IPS DF 4.7 (cell line): ENCODE data around the gene THTPA.

Source experiments
- DNase-seq: peaks from one replicate; pipeline ENCODE4 v3.0.0-alpha.2; 2013; ENCODE audit warnings: low spot score; ENCODE audit errors: extremely low read depth

THTPA gene

GRCh38 chr14:23551266-23552028 is 4.6 kb upstream of the THTPA start, which contains the start of gene ZFHX2:
Gene ZFHX2 (minus strand): TSS chr14:23551765. CDS start chr14:23535325, 16,440 bp downstream.
- DNase-seq, result no peak

DNA sequence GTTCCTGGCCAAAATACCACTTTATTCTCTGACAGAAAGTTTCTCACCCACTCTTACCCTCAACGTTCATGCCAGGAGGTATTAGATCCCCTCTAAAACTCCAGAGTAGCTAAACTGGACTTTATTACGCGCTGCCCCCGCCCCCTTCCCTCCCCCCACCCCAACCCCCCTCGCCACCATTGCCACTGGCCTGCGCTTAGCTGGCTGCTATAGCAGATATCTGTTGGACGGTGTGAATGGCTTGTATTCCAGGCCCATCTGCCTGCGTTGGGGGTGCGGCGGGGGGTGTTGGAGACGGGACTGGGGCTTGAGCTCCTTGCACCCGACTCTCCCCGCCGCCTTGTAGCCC is 564 bp upstream of the THTPA start:
- no peak for DNase-seq

- no peak for DNase-seq
Observed at GRCh38 chr14:23556700-23557440, 799 bp downstream of the THTPA start.

DNA sequence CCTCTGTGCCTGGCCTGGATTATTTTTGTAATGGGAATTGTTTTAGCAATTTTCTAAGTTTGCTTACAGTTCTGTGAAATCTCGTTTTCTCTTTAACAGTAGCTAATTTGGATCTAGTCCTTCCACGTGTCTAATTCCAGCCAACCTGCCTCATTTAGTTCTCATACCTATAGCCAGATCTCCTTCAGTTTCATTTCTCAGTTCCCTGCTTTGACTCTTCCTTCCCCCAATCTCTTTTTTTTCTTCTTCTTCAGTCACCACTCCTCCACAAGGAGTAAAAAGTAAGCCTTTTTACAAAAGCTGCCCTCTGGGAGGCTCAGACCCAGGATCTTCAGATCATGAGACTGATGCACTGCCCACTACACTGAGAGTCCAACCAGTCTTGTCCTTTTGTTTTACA is 1.4 kb downstream of the THTPA start:
- DNase-seq, result no peak

DNA sequence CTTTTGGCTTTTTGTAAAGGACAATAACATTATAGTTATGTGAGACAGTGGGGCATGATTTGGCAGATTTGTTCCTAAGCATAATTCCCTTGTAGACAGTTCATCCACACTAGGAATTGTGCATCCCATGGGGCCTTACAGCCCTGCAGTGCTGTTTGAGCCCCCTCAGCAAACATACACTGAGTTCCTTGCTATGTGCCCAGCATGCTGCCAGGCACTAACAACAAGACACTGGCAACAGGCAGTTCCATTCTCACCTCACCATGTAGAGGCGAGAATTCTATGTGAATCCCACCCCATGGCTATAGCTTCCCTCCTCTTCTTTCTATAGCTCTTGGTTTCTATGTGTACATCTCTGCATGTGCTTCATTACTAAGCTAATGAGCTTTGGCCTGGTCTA is 1.9 kb downstream of the THTPA start:
- no peak for DNase-seq

- no peak for DNase-seq
Observed at GRCh38 chr14:23558346-23559009, 2.4 kb downstream of the THTPA start.

GRCh38 chr14:23559010-23559925 is 3.2 kb downstream of the THTPA start:
- no peak for DNase-seq

DNA sequence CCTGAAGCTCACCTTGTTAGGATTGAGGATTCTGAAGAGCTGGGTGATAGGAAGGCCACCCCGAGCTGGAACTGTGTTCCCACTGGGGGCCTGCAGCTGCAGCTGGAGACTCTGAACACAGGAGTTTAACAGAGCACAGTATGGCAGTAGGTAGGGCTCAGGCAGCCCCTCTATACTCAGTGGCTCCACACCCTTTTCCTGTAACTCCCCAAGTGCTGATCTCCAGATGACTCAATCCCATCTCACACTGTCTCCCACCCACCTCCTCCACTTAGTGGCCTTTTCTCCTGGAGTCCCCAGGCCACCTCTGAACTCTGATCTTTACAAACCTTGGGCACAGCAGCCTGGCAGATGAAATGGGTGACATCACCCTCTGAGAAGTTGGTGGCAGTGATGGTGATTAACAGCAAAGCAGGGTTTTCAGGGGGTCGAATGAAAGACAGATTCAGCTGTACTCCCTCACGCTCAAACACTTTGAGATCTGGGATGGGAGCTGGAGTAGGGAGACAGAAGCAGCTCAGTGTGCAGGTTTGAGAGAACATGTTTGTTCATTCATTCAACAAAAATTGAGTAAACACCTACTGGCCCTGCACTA is 4.0 kb downstream of the THTPA start:
- no peak for DNase-seq

DNA sequence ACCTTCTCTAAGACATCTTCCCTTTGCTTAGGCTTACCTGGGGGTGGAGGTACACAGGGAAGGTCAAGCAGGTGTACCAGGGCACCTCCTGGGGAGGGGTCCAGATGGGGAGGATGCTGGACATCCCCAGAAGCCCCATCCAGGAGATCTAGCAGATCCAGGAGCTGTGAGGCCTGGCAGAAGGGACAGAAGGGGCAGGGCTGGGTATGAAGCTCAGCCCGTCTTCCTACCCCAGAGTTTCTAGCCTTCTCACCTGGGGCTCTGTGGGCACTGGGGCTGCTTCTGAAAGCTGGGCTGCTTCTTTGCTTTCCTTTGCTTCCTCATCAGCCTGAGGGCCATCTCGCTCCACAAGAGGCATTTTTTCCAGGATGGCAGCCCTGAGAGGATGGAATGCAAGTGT is 5.2 kb downstream of the THTPA start:
- no peak for DNase-seq

- no peak for DNase-seq
Observed at GRCh38 chr14:23561873-23562821, 6.1 kb downstream of the THTPA start.

DNA sequence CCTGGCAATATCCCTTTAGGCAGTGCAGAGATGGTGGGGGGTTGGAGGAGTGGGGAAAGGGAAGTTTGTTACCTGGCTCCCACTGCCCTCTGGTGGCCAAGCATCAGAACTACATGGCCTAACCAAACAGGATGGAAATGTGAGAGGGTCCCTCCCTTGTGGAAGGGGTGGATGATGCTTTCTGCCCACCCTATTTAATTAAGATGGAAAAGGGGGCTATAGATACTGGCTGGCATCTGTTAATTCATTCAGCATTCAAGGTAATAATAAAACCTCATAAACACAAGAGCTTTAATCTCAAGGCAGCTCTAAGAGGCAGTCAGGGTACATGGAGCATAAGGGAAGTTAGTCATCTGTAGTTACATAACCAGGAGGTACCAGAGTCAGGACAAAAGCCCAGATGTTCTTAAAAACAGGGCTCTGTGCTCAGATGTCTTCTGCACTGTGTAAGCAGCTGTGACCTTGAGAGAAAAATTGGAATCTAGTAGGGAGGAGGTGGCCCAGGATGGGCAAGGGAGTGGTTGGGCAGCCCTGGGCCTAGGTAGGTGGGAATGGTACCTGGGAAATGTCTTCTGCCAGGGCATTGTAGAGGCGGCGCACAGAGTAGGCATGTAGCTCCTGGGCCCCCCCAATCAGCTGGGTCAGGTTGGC is 6.9 kb downstream of the THTPA start:
- no peak for DNase-seq

- DNase-seq, result no peak
Observed at GRCh38 chr14:23563473-23564180, 7.6 kb downstream of the THTPA start.

DNA sequence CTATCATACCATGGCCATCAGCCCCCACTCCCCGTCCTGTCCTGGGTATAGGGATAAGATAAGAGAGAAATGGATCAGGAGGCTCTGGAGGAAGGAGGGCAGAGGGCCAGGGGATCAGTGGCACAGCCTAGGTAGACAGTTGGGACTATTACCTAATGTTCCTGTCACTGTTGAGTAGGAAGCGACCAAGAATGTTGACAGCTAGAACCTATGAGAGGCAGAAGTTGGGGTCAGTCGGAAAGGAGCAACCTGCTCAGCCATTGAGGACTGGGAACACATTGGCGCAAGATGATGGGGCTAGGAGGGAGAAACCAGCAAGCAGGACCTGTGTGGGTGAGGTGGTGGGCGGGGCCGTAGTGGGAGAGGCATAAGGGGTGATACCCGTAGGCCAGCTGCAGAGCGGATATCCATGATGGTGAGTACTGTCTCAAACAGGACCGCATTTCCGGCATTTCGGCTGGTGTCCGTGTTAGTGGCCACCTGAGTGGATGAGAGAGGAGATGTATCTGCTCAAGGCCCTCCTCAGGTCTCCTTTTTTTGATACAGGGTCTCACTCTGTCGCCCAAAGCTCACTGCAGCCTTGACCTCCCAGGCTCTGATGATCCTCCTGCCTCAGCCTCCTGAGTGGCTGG is 8.2 kb downstream of the THTPA start:
- DNase-seq, result no peak

GRCh38 chr14:23564876-23565275 is 8.8 kb downstream of the THTPA start:
- no peak for DNase-seq

DNA sequence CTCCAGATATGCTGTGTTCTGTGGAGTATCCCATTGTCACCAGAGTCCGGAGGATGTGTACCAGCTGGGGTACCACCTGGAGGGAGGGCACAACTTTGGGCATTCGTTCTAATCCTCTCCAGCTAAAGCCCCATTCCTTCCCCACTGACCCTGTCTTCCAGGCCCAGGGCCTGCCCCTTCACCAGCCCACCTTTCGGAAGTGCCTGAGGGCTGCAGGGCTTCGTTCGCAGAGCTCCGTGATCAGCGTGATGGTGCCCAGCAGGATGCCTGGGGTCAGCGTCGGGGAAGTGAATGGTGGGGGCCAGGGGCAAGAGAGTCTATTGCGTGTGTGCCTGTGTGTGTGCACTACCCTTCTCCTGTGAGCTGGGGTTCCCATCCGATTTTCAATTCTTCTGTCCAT is 9.6 kb downstream of the THTPA start:
- DNase-seq, result no peak

DNA sequence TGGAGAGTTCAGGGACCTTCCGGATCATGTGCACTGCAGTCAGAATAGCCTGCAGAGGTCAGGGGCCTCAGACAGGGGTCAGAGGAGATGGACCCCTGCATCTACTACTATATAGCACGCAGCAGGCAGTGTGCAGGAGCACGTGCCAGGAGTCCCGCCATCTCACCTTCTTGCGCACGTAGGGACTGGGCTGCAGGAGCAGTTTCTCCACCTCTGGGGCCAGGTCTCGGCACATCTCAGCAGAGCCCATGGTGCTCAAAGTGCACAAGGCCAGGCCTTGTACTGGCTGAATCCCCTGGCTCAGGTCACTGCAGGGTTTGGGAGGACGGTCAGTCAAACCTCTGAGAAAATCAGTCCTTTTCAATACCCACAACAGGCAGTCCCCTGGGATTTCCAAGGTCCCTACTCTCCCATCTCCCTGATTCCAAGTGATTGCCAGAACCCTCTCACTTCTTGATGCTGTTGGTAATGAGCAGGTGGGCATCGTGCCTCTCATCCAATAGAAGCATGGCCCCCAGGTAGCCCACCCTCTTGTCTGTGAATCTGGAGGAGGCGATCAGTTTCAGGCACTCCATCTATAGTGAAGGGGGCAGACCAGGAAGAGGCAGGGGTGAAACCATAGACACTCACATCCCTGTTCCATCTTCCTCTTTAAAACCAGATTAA is 10.2 kb downstream of the THTPA start:
- no peak for DNase-seq

DNA sequence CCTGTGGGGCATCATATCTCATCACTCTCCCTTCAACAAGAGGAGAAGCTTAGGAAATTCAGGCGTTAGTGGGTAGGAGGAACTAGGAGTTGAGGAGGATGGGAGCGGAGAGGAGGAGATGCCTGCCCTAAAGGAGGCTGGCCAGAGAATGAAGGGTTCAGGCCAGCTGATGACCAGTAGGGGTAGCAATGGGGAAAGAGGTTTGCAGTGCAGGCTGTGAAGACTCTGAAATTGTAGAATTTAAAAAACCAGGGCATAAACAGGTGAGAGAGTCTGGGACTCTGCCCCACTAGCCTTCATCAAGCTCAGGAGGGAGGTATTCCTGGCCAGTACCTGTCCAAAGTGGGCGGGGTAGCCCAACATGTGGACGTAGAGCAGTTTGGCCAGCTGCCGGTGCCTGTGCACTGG is 10.7 kb downstream of the THTPA start:
- no peak for DNase-seq
